Neural cell (in vitro differentiated cells): ENCODE measurements around the gene ENAH. TPM values are rescaled to one million over a fixed set of nuclear protein-coding genes. Genes with fewer than 3 reads are reported as not detected.

Source experiments
- H2AFZ ChIP-seq: fragments of 200-600, 300-800 bp; sonication (generic), shearing (Covaris generic); 2 replicates; pipeline ENCODE4 v1.6.0; 2014; ENCODE audit warnings: low read depth, mild to moderate bottlenecking, antibody characterized with exemption, low read length, moderate library complexity
- H3F3A ChIP-seq: fragments of 200-600 bp; shearing (Covaris generic); 2 replicates; pipeline ENCODE4 v1.6.1; 2016; ENCODE audit warnings: mild to moderate bottlenecking, moderate library complexity, mixed read lengths, antibody characterized with exemption, low read length; ENCODE audit not compliant: insufficient read depth, poor library complexity, severe bottlenecking
- H3K27ac ChIP-seq: fragments of 200-600, 300-800 bp; sonication (generic), shearing (Covaris generic); 2 replicates; pipeline ENCODE4 v1.5.1; 2014; ENCODE audit warnings: mild to moderate bottlenecking, low read length, moderate library complexity
- H3K27me3 ChIP-seq: fragments of 300-800, 200-600 bp; sonication (generic), shearing (Covaris generic); 2 replicates; pipeline ENCODE4 v1.6.0; 2014; ENCODE audit warnings: mild to moderate bottlenecking, low read depth, low read length, moderate library complexity; ENCODE audit not compliant: insufficient read depth
- H3K36me3 ChIP-seq: fragments of 300-800, 200-600 bp; sonication (generic), shearing (Covaris generic); 2 replicates; pipeline ENCODE4 v1.5.1; 2014; ENCODE audit warnings: mild to moderate bottlenecking, antibody characterized with exemption, low read length, moderate library complexity; ENCODE audit not compliant: insufficient read depth
- H3K4me2 ChIP-seq: fragments of 300-800, 200-600 bp; sonication (generic), shearing (Covaris generic); 2 replicates; pipeline ENCODE4 v1.6.0; 2014; ENCODE audit warnings: mild to moderate bottlenecking, low read length
- H3K4me3 ChIP-seq: fragments of 300-800, 200-600 bp; sonication (generic), shearing (Covaris generic); 2 replicates; pipeline ENCODE4 v1.5.1; 2014; ENCODE audit warnings: mild to moderate bottlenecking, low read length, moderate library complexity
- H3K79me2 ChIP-seq: fragments of 200-600 bp; shearing (Covaris generic); replicated peaks from 2 replicates; pipeline ENCODE4 v1.6.0; 2014; ENCODE audit warnings: mild to moderate bottlenecking, low read length, moderate library complexity; ENCODE audit not compliant: insufficient read depth
- H3K9ac ChIP-seq: fragments of 300-800, 200-600 bp; sonication (generic), shearing (Covaris generic); 2 replicates; pipeline ENCODE4 v1.6.1; 2016; ENCODE audit warnings: mild to moderate bottlenecking, low read length, mixed read lengths
- H3K9me2 ChIP-seq: fragments of 200-600 bp; shearing (Covaris generic); 2 replicates; pipeline ENCODE4 v1.6.1; 2016; ENCODE audit warnings: mild to moderate bottlenecking, low read length, mixed read lengths; ENCODE audit not compliant: insufficient read depth
- H3K9me3 ChIP-seq: fragments of 200-600, 300-800 bp; sonication (generic), shearing (Covaris generic); 2 replicates; pipeline ENCODE4 v1.6.1; 2016; ENCODE audit warnings: mild to moderate bottlenecking, mixed run types, low read length, moderate library complexity, mixed read lengths
- H4K20me1 ChIP-seq: fragments of 200-600 bp; shearing (Covaris generic); 2 replicates; pipeline ENCODE4 v1.6.1; 2016; ENCODE audit warnings: mild to moderate bottlenecking, mixed run types; ENCODE audit not compliant: insufficient read depth
- CTCF ChIP-seq: fragments of 450-650 bp; IDR thresholded peaks from 2 replicates; pipeline ENCODE4 v1.5.1; 2014; ENCODE audit warnings: antibody characterized with exemption, mild to moderate bottlenecking, moderate library complexity; ENCODE audit not compliant: poor library complexity, severe bottlenecking
- EP300 ChIP-seq: fragments of 450-650 bp; conservative IDR thresholded peaks from 2 replicates; pipeline ENCODE4 v1.6.1; 2014; ENCODE audit warnings: antibody characterized with exemption, mild to moderate bottlenecking, moderate library complexity; ENCODE audit not compliant: poor library complexity, severe bottlenecking
- EZH2 ChIP-seq: fragments of 200-600, 300-800 bp; shearing (Covaris generic), sonication (generic); IDR thresholded peaks from 2 replicates; pipeline ENCODE4 v1.6.1; 2014; ENCODE audit warnings: antibody characterized with exemption, low read length, borderline replicate concordance, mild to moderate bottlenecking; ENCODE audit not compliant: insufficient read depth, poor library complexity, severe bottlenecking
- MXI1 ChIP-seq: fragments of 450-650 bp; conservative IDR thresholded peaks from 2 replicates; pipeline ENCODE4 v1.6.1; 2014; ENCODE audit warnings: antibody characterized with exemption, mild to moderate bottlenecking; ENCODE audit not compliant: poor library complexity, severe bottlenecking
- POLR2AphosphoS5 ChIP-seq: IDR thresholded peaks from 2 replicates; pipeline ENCODE4 v1.6.1; 2012
- RAD21 ChIP-seq: fragments of 450-650 bp; conservative IDR thresholded peaks from 2 replicates; pipeline ENCODE4 v1.6.1; 2014; ENCODE audit warnings: antibody characterized with exemption, mild to moderate bottlenecking, moderate library complexity
- SMC3 ChIP-seq: fragments of 450-650 bp; conservative IDR thresholded peaks from 2 replicates; pipeline ENCODE4 v1.6.1; 2014; ENCODE audit warnings: antibody characterized with exemption, mild to moderate bottlenecking, moderate library complexity; ENCODE audit not compliant: poor library complexity
- TAF1 ChIP-seq: IDR thresholded peaks from 2 replicates; pipeline ENCODE4 v1.6.1; 2012; ENCODE audit warnings: low read depth
- polyA plus RNA-seq: library from polyadenylated mRNA; depleted of rRNA; stranded (reverse); fragments of >200 nt; gene quantifications from 2 replicates; pipeline ENCODE4 v1.2.3, GENCODE V29; 2014
- TF ChIP-seq, protein P1 (sequence below): IDR thresholded peaks from 2 replicates; pipeline ENCODE4 v1.6.1; 2012; ENCODE audit warnings: borderline replicate concordance

Gene ENAH
- polyA plus RNA-seq, 1 donor from 2014 or later: 58.4 TPM

- TF ChIP-seq, protein P1, sequence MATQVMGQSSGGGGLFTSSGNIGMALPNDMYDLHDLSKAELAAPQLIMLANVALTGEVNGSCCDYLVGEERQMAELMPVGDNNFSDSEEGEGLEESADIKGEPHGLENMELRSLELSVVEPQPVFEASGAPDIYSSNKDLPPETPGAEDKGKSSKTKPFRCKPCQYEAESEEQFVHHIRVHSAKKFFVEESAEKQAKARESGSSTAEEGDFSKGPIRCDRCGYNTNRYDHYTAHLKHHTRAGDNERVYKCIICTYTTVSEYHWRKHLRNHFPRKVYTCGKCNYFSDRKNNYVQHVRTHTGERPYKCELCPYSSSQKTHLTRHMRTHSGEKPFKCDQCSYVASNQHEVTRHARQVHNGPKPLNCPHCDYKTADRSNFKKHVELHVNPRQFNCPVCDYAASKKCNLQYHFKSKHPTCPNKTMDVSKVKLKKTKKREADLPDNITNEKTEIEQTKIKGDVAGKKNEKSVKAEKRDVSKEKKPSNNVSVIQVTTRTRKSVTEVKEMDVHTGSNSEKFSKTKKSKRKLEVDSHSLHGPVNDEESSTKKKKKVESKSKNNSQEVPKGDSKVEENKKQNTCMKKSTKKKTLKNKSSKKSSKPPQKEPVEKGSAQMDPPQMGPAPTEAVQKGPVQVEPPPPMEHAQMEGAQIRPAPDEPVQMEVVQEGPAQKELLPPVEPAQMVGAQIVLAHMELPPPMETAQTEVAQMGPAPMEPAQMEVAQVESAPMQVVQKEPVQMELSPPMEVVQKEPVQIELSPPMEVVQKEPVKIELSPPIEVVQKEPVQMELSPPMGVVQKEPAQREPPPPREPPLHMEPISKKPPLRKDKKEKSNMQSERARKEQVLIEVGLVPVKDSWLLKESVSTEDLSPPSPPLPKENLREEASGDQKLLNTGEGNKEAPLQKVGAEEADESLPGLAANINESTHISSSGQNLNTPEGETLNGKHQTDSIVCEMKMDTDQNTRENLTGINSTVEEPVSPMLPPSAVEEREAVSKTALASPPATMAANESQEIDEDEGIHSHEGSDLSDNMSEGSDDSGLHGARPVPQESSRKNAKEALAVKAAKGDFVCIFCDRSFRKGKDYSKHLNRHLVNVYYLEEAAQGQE: no peak
- TF ChIP-seq SMC3: no peak
- TF ChIP-seq RAD21: no peak
- no peak for TF ChIP-seq CTCF
- TF ChIP-seq TAF1: no peak
- TF ChIP-seq EP300: no peak
- no peak for TF ChIP-seq EZH2
- TF ChIP-seq MXI1: no peak
- TF ChIP-seq POLR2AphosphoS5: no peak
- H3K27me3 ChIP-seq: no peaks in the 10 kb centered on the region
- H3K9me2 ChIP-seq: no peaks in the 10 kb centered on the region
- no peak overlapping the region for H2AFZ ChIP-seq
- no peaks in the 10 kb centered on the region for H3F3A ChIP-seq
- H4K20me1 ChIP-seq: no peaks in the 10 kb centered on the region
- no peak overlapping the region for H3K4me3 ChIP-seq
- H3K36me3 ChIP-seq: peaks cover 17% of the 10 kb centered on the region
- H3K9ac ChIP-seq: no peak overlapping the region
- no peak overlapping the region for H3K27ac ChIP-seq
- no peak overlapping the region for H3K4me2 ChIP-seq
- H3K79me2 ChIP-seq: peaks cover 8% of the 10 kb centered on the region
- H3K9me3 ChIP-seq: no peaks in the 10 kb centered on the region
Observed at GRCh38 chr1:225509770-225510169, 143.2 kb downstream of the ENAH start.

GRCh38 chr1:225509376-225509707 is 143.6 kb downstream of the ENAH start:
- H4K20me1 ChIP-seq: no peaks in the 10 kb centered on the region
- no peak overlapping the region for H3K9ac ChIP-seq
- peaks cover 8% of the 10 kb centered on the region for H3K79me2 ChIP-seq
- no peaks in the 10 kb centered on the region for H3F3A ChIP-seq
- H3K9me3 ChIP-seq: no peaks in the 10 kb centered on the region
- TF ChIP-seq POLR2AphosphoS5 (no peak), EP300 (no peak), CTCF (no peak), SMC3 (no peak), EZH2 (no peak)
- H3K36me3 ChIP-seq: peaks cover 17% of the 10 kb centered on the region
- no peak overlapping the region for H2AFZ ChIP-seq
- H3K9me2 ChIP-seq: no peaks in the 10 kb centered on the region
- no peak overlapping the region for H3K4me2 ChIP-seq
- H3K27ac ChIP-seq: no peak overlapping the region
- H3K27me3 ChIP-seq: no peaks in the 10 kb centered on the region
- no peak overlapping the region for H3K4me3 ChIP-seq
